Stimulated activated CD4-positive, alpha-beta T cell treated with anti-CD3 and anti-CD28 coated beads, Interleukin-12 subunit alpha, Interleukin-12 subunit beta, amount 100 ng/mL, for 4 hours (primary cell): ENCODE data around the gene ENOX1.

Experiments
- DNase-seq: peaks from one replicate; pipeline ENCODE4 v3.0.0-alpha.2; 2020

The ENOX1 gene

GRCh38 chr13:43339145-43339804 lies 447.5 kb downstream of the ENOX1 start:
- DNase-seq, result no peak

GRCh38 chr13:43335764-43336163 lies 451.0 kb downstream of the ENOX1 start:
- DNase-seq, result no peak

GRCh38 chr13:43333176-43333575 lies 453.6 kb downstream of the ENOX1 start:
- DNase-seq, result no peak

GRCh38 chr13:43331672-43332071 lies 455.1 kb downstream of the ENOX1 start:
- DNase-seq, result no peak

- no peak for DNase-seq
Observed at GRCh38 chr13:43329702-43330101, 457.1 kb downstream of the ENOX1 start.

- DNase-seq, result no peak
Observed at GRCh38 chr13:43328907-43329306, 457.9 kb downstream of the ENOX1 start.

- DNase-seq, result no peak
Observed at GRCh38 chr13:43326100-43326499, 460.7 kb downstream of the ENOX1 start.

GRCh38 chr13:43325636-43326035 lies 461.1 kb downstream of the ENOX1 start:
- no peak for DNase-seq

- no peak for DNase-seq
Observed at GRCh38 chr13:43324129-43324528, 462.6 kb downstream of the ENOX1 start.

GRCh38 chr13:43319617-43320444 lies 466.9 kb downstream of the ENOX1 start:
- DNase-seq, result no peak

GRCh38 chr13:43316946-43317353 lies 469.8 kb downstream of the ENOX1 start:
- DNase-seq, result no peak

GRCh38 chr13:43316281-43316680 lies 470.5 kb downstream of the ENOX1 start:
- DNase-seq, result no peak

GRCh38 chr13:43315522-43315921 lies 471.2 kb downstream of the ENOX1 start:
- no peak for DNase-seq

GRCh38 chr13:43309311-43309710 lies 477.5 kb downstream of the ENOX1 start:
- no peak for DNase-seq

GRCh38 chr13:43307921-43308433 lies 478.8 kb downstream of the ENOX1 start:
- no peak for DNase-seq

GRCh38 chr13:43307221-43307920 lies 479.4 kb downstream of the ENOX1 start:
- DNase-seq, result no peak

- no peak for DNase-seq
Observed at GRCh38 chr13:43306372-43306771, 480.4 kb downstream of the ENOX1 start.

- DNase-seq, result no peak
Observed at GRCh38 chr13:43305416-43305815, 481.4 kb downstream of the ENOX1 start.

GRCh38 chr13:43304945-43305344 lies 481.8 kb downstream of the ENOX1 start:
- no peak for DNase-seq

- no peak for DNase-seq
Observed at GRCh38 chr13:43304449-43304848, 482.3 kb downstream of the ENOX1 start.

GRCh38 chr13:43303033-43303729 lies 483.6 kb downstream of the ENOX1 start:
- DNase-seq, result no peak

GRCh38 chr13:43301346-43301969 lies 485.3 kb downstream of the ENOX1 start:
- DNase-seq, result no peak
